Measurements from ENCODE around the gene VPS35L. TPM values are rescaled to one million over a fixed set of nuclear protein-coding genes. Genes with fewer than 3 reads are reported as not detected.

VPS35L gene
- total and polyA plus RNA-seq, 2 experiments from 2014 or later: 48.0 to 54.6 TPM

- TF ChIP-seq, protein P1, sequence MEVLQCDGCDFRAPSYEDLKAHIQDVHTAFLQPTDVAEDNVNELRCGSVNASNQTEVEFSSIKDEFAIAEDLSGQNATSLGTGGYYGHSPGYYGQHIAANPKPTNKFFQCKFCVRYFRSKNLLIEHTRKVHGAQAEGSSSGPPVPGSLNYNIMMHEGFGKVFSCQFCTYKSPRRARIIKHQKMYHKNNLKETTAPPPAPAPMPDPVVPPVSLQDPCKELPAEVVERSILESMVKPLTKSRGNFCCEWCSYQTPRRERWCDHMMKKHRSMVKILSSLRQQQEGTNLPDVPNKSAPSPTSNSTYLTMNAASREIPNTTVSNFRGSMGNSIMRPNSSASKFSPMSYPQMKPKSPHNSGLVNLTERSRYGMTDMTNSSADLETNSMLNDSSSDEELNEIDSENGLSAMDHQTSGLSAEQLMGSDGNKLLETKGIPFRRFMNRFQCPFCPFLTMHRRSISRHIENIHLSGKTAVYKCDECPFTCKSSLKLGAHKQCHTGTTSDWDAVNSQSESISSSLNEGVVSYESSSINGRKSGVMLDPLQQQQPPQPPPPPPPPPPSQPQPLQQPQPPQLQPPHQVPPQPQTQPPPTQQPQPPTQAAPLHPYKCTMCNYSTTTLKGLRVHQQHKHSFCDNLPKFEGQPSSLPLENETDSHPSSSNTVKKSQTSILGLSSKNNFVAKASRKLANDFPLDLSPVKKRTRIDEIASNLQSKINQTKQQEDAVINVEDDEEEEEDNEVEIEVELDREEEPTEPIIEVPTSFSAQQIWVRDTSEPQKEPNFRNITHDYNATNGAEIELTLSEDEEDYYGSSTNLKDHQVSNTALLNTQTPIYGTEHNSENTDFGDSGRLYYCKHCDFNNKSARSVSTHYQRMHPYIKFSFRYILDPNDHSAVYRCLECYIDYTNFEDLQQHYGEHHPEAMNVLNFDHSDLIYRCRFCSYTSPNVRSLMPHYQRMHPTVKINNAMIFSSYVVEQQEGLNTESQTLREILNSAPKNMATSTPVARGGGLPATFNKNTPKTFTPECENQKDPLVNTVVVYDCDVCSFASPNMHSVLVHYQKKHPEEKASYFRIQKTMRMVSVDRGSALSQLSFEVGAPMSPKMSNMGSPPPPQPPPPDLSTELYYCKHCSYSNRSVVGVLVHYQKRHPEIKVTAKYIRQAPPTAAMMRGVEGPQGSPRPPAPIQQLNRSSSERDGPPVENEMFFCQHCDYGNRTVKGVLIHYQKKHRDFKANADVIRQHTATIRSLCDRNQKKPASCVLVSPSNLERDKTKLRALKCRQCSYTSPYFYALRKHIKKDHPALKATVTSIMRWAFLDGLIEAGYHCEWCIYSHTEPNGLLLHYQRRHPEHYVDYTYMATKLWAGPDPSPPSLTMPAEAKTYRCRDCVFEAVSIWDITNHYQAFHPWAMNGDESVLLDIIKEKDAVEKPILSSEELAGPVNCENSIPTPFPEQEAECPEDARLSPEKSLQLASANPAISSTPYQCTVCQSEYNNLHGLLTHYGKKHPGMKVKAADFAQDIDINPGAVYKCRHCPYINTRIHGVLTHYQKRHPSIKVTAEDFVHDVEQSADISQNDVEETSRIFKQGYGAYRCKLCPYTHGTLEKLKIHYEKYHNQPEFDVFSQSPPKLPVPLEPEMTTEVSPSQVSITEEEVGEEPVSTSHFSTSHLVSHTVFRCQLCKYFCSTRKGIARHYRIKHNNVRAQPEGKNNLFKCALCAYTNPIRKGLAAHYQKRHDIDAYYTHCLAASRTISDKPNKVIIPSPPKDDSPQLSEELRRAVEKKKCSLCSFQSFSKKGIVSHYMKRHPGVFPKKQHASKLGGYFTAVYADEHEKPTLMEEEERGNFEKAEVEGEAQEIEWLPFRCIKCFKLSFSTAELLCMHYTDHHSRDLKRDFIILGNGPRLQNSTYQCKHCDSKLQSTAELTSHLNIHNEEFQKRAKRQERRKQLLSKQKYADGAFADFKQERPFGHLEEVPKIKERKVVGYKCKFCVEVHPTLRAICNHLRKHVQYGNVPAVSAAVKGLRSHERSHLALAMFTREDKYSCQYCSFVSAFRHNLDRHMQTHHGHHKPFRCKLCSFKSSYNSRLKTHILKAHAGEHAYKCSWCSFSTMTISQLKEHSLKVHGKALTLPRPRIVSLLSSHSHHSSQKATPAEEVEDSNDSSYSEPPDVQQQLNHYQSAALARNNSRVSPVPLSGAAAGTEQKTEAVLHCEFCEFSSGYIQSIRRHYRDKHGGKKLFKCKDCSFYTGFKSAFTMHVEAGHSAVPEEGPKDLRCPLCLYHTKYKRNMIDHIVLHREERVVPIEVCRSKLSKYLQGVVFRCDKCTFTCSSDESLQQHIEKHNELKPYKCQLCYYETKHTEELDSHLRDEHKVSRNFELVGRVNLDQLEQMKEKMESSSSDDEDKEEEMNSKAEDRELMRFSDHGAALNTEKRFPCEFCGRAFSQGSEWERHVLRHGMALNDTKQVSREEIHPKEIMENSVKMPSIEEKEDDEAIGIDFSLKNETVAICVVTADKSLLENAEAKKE (CRISPR knock-in tag; IDR thresholded peaks at IDR 0.05): no peak
- TF ChIP-seq, protein P2, sequence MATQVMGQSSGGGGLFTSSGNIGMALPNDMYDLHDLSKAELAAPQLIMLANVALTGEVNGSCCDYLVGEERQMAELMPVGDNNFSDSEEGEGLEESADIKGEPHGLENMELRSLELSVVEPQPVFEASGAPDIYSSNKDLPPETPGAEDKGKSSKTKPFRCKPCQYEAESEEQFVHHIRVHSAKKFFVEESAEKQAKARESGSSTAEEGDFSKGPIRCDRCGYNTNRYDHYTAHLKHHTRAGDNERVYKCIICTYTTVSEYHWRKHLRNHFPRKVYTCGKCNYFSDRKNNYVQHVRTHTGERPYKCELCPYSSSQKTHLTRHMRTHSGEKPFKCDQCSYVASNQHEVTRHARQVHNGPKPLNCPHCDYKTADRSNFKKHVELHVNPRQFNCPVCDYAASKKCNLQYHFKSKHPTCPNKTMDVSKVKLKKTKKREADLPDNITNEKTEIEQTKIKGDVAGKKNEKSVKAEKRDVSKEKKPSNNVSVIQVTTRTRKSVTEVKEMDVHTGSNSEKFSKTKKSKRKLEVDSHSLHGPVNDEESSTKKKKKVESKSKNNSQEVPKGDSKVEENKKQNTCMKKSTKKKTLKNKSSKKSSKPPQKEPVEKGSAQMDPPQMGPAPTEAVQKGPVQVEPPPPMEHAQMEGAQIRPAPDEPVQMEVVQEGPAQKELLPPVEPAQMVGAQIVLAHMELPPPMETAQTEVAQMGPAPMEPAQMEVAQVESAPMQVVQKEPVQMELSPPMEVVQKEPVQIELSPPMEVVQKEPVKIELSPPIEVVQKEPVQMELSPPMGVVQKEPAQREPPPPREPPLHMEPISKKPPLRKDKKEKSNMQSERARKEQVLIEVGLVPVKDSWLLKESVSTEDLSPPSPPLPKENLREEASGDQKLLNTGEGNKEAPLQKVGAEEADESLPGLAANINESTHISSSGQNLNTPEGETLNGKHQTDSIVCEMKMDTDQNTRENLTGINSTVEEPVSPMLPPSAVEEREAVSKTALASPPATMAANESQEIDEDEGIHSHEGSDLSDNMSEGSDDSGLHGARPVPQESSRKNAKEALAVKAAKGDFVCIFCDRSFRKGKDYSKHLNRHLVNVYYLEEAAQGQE (IDR thresholded peaks at IDR 0.05; ENCODE audit: unreplicated experiment): no peak
- TF ChIP-seq NANOG (IDR thresholded peaks at IDR 0.05; ENCODE audit: borderline replicate concordance) (no peak), ZNF114 (CRISPR knock-in tag; IDR thresholded peaks at IDR 0.05) (no peak), STAT1 (IDR thresholded peaks at IDR 0.05; ENCODE audit: unreplicated experiment) (no peak), EZH2phosphoT487 (IDR thresholded peaks at IDR 0.05; ENCODE audit: unreplicated experiment) (no peak), POLR2AphosphoS5 (IDR thresholded peaks at IDR 0.05; ENCODE audit: low read depth) (no peak), CTCF (conservative IDR thresholded peaks at IDR 0.05; ENCODE audit: low read depth in 2 of 2) (no peak), CREB1 (CRISPR knock-in tag; IDR thresholded peaks at IDR 0.05; ENCODE audit: low read depth) (no peak), JUNB (IDR thresholded peaks at IDR 0.05; ENCODE audit: unreplicated experiment) (no peak), ETS1 (IDR thresholded peaks at IDR 0.05) (no peak), EZH2 (IDR thresholded peaks at IDR 0.05; ENCODE audit: low read depth, unreplicated experiment) (no peak)
Measured at GRCh38 chr16:19523184-19523558, 32.3 kb upstream of the VPS35L start (continued).
